Thyroid gland (tissue), 4 donors: ENCODE data around the gene TNFSF13.

Experiments
- POLR2A ChIP-seq, 2 donors: fragments of 450-650 bp; IDR thresholded peaks; one replicate each; pipeline ENCODE4 v1.6.1; 2017; ENCODE audit warnings: antibody characterized with exemption in 2 of 2, mild to moderate bottlenecking in 2 of 2, moderate library complexity in 1 of 2
- TF ChIP-seq, protein P1 (sequence below), 6 experiments: fragments of 200-600 bp in 3 of 6; fragments of 450-650 bp in 3 of 6; sonication (generic) in 3 of 6; IDR thresholded peaks; one replicate each; pipeline ENCODE4 v1.5.1; 2016 to 2019; ENCODE audit warnings: antibody characterized with exemption in 6 of 6, mild to moderate bottlenecking in 2 of 6, inconsistent platforms in 1 of 6, moderate library complexity in 1 of 6

DNA sequence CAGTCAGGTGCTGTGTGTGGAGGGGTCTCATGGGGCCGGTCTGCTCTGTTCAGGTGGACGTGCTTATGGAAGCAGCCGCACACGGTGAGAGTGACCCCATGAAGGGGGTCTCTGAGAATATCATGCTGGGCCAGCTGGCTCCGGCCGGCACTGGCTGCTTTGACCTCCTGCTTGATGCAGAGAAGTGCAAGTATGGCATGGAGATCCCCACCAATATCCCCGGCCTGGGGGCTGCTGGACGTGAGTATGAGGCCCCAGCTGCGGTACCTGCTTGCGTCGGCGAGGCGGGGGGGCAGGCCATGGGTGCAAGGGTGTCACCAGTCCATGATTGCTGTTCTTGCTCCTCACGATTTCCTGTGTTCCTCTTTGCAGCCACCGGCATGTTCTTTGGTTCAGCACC lies 46.4 kb upstream of the TNFSF13 start:
- TF ChIP-seq, protein P1, sequence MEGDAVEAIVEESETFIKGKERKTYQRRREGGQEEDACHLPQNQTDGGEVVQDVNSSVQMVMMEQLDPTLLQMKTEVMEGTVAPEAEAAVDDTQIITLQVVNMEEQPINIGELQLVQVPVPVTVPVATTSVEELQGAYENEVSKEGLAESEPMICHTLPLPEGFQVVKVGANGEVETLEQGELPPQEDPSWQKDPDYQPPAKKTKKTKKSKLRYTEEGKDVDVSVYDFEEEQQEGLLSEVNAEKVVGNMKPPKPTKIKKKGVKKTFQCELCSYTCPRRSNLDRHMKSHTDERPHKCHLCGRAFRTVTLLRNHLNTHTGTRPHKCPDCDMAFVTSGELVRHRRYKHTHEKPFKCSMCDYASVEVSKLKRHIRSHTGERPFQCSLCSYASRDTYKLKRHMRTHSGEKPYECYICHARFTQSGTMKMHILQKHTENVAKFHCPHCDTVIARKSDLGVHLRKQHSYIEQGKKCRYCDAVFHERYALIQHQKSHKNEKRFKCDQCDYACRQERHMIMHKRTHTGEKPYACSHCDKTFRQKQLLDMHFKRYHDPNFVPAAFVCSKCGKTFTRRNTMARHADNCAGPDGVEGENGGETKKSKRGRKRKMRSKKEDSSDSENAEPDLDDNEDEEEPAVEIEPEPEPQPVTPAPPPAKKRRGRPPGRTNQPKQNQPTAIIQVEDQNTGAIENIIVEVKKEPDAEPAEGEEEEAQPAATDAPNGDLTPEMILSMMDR (IDR thresholded peaks at IDR 0.05): no peak
- TF ChIP-seq POLR2A (IDR thresholded peaks at IDR 0.05): no peak
